Activated naive CD8-positive, alpha-beta T cell treated with anti-CD3 and anti-CD28 coated beads, Interleukin-2, amount 50 U/mL, for 24 hours (primary cell): ENCODE results near the gene COL5A2.

Experiments used
- ATAC-seq: fragments of 150-1000 bp; cut with Tn5 transposase; one replicate; pipeline ENCODE4 v1.10.0; 2021
- DNase-seq: peaks from one replicate; pipeline ENCODE4 v3.0.0; 2021
- H3K27ac Mint-ChIP-seq: one replicate; pipeline ENCODE4 v1.8.0; 2021; ENCODE audit warnings: mild to moderate bottlenecking, mixed read lengths
- H3K27me3 Mint-ChIP-seq: one replicate; pipeline ENCODE4 v1.8.0; 2021; ENCODE audit warnings: mixed read lengths
- H3K36me3 Mint-ChIP-seq: one replicate; pipeline ENCODE4 v1.8.0; 2021; ENCODE audit warnings: low read depth, mixed read lengths
- H3K4me1 Mint-ChIP-seq: one replicate; pipeline ENCODE4 v1.8.0; 2021; ENCODE audit warnings: mixed read lengths
- H3K4me3 Mint-ChIP-seq: one replicate; pipeline ENCODE4 v1.8.0; 2021; ENCODE audit warnings: mild to moderate bottlenecking, moderate library complexity, mixed read lengths
- H3K9me3 Mint-ChIP-seq: one replicate; pipeline ENCODE4 v1.8.0; 2021; ENCODE audit warnings: mixed read lengths

Gene COL5A2

DNA sequence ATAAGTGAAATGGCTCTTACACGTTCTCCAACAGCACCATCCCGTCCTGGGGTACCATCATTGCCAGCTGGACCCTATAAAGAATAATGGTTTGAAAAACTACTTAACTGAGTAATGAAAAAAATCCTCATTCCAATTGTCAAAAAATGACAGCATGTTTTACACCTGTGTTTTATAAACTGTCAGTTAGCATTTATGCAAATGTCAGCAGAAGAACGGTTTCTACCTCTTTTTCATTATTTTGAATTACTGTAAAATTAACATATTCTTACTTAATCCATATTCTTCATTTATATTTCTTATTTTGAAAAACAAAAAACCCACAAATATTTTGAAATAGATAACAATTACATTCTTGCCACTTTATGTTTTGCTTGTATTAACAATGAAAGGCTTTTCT, 131.4 kb downstream of the COL5A2 start:
- Mint-ChIP-seq H3K27ac (no peak overlapping the region), H3K27me3 (no peaks in the 10 kb centered on the region), H3K4me3 (no peak overlapping the region), H3K36me3 (no peaks in the 10 kb centered on the region), H3K9me3 (no peaks in the 10 kb centered on the region), H3K4me1 (no peaks in the 10 kb centered on the region)
- no peak for DNase-seq
- ATAC-seq, result no peak

DNA sequence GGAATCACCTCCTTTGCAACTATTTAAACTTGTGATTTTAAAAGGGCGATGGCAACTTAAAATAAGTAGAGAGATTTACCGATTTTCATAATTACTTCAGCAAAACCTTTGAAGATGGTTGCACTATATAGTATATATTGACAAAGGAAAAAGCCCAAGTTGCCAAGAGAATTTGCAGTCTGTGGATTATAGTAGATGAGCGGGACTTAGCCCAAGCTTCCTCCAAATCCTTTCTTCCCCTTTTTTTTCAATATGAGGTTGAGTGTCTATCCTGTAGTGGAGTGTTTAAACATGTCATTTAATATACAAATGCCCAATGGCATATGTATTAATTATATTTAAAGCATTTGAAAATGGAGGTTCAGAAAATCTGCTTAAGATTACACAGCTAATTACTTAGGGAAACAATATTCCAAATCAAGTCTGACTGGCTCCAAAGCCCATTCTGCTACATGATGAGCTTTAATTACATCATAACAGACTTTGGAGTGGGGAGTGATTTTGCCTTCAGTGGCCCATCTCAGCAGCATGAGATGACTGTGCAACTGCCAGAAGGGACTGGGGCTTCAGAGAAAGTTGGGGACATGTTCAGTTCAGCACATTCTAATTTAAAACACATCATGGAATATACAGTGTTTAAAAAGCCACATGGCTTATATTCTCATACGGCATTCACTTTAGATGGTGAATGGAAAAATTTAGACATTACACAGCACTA, 132.2 kb downstream of the COL5A2 start:
- H3K9me3 Mint-ChIP-seq, result no peaks in the 10 kb centered on the region
- no peak for ATAC-seq
- DNase-seq, result no peak
- no peaks in the 10 kb centered on the region for H3K36me3 Mint-ChIP-seq
- no peaks in the 10 kb centered on the region for H3K27me3 Mint-ChIP-seq
- no peaks in the 10 kb centered on the region for H3K4me1 Mint-ChIP-seq
- no peak overlapping the region for H3K27ac Mint-ChIP-seq
- no peak overlapping the region for H3K4me3 Mint-ChIP-seq

DNA sequence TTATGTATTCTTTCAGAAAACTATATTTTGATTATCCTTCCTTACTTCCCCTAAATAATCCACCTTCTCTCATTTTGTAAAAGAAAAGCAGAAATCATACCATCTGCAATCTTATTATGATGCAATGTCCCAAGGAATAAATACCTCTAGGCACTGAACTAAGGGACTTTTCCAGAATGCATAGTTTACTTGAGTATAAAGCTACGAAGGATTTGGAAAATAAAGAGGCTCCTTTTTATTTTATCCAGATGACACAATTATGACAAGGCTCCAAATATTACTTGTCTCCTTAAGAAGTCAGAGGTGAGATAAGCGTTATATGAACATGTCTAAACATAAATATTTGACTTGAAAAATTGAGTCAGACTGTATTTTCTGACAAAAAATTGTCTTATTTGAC, 133.2 kb downstream of the COL5A2 start:
- Mint-ChIP-seq H3K36me3 (peaks cover 2% of the 10 kb centered on the region), H3K27me3 (no peaks in the 10 kb centered on the region), H3K4me3 (no peak overlapping the region), H3K9me3 (no peaks in the 10 kb centered on the region), H3K4me1 (no peaks in the 10 kb centered on the region), H3K27ac (no peak overlapping the region)
- ATAC-seq (no peak), DNase-seq (no peak)

GRCh38 chr2:189045836-189046235, 133.7 kb downstream of the COL5A2 start:
- Mint-ChIP-seq H3K4me3 (no peak overlapping the region), H3K4me1 (no peaks in the 10 kb centered on the region), H3K9me3 (no peaks in the 10 kb centered on the region), H3K27me3 (no peaks in the 10 kb centered on the region), H3K27ac (no peak overlapping the region), H3K36me3 (peaks cover 3% of the 10 kb centered on the region)
- ATAC-seq, result no peak
- DNase-seq, result no peak

GRCh38 chr2:189037518-189037917, 142.0 kb downstream of the COL5A2 start:
- H3K9me3 Mint-ChIP-seq, result no peaks in the 10 kb centered on the region
- DNase-seq (no peak), ATAC-seq (no peak)
- peaks cover 15% of the 10 kb centered on the region for H3K36me3 Mint-ChIP-seq
- H3K4me1 Mint-ChIP-seq, result peaks cover 6% of the 10 kb centered on the region
- no peak overlapping the region for H3K4me3 Mint-ChIP-seq
- H3K27ac Mint-ChIP-seq, result no peak overlapping the region
- no peaks in the 10 kb centered on the region for H3K27me3 Mint-ChIP-seq

GRCh38 chr2:189024901-189025618, 154.5 kb downstream of the COL5A2 start:
- no peaks in the 10 kb centered on the region for H3K36me3 Mint-ChIP-seq
- no peaks in the 10 kb centered on the region for H3K4me1 Mint-ChIP-seq
- H3K27ac Mint-ChIP-seq, result no peak overlapping the region
- no peak overlapping the region for H3K4me3 Mint-ChIP-seq
- H3K27me3 Mint-ChIP-seq, result peaks cover 8% of the 10 kb centered on the region
- DNase-seq, result no peak
- no peak for ATAC-seq
- H3K9me3 Mint-ChIP-seq, result no peaks in the 10 kb centered on the region

DNA sequence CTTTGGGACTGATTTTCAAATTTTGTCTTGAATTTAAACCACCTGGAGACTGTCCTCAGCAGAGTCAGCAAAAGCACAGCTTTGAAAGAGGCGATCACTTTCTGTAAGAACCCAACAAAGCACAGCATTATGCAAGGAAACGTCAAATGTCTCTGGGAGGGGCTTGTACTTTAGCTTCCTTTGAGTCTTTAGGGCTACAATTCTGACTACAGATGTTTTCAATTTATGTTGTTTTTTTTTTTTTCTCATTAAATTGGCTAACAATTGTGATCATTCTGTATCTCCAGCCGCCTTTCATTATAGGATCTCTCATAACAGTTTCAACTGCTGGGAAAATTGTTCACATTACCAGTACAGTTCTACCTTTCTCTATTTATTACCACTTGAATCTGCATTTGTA, 157.1 kb downstream of the COL5A2 start:
- Mint-ChIP-seq H3K27me3 (peaks cover 10% of the 10 kb centered on the region), H3K4me1 (no peaks in the 10 kb centered on the region), H3K36me3 (no peaks in the 10 kb centered on the region), H3K4me3 (no peak overlapping the region), H3K9me3 (no peaks in the 10 kb centered on the region), H3K27ac (no peak overlapping the region)
- ATAC-seq (no peak), DNase-seq (no peak)

GRCh38 chr2:189022053-189022481, 157.5 kb downstream of the COL5A2 start:
- Mint-ChIP-seq H3K9me3 (no peaks in the 10 kb centered on the region), H3K4me1 (no peaks in the 10 kb centered on the region), H3K27me3 (peaks cover 10% of the 10 kb centered on the region), H3K36me3 (no peaks in the 10 kb centered on the region), H3K4me3 (no peak overlapping the region), H3K27ac (no peak overlapping the region)
- DNase-seq (no peak), ATAC-seq (no peak)

- ATAC-seq (no peak), DNase-seq (no peak)
- Mint-ChIP-seq H3K36me3 (no peaks in the 10 kb centered on the region), H3K27ac (no peak overlapping the region), H3K27me3 (peaks cover 7% of the 10 kb centered on the region), H3K4me3 (no peak overlapping the region), H3K4me1 (no peaks in the 10 kb centered on the region), H3K9me3 (no peaks in the 10 kb centered on the region)
Measured at GRCh38 chr2:189020179-189020578, 159.4 kb downstream of the COL5A2 start.

- Mint-ChIP-seq H3K27ac (no peak overlapping the region), H3K36me3 (no peaks in the 10 kb centered on the region), H3K9me3 (no peaks in the 10 kb centered on the region), H3K4me1 (no peaks in the 10 kb centered on the region), H3K27me3 (peaks cover 1% of the 10 kb centered on the region), H3K4me3 (no peak overlapping the region)
- no peak for DNase-seq
- no peak for ATAC-seq
Measured at GRCh38 chr2:189018631-189019030, 160.9 kb downstream of the COL5A2 start.

DNA sequence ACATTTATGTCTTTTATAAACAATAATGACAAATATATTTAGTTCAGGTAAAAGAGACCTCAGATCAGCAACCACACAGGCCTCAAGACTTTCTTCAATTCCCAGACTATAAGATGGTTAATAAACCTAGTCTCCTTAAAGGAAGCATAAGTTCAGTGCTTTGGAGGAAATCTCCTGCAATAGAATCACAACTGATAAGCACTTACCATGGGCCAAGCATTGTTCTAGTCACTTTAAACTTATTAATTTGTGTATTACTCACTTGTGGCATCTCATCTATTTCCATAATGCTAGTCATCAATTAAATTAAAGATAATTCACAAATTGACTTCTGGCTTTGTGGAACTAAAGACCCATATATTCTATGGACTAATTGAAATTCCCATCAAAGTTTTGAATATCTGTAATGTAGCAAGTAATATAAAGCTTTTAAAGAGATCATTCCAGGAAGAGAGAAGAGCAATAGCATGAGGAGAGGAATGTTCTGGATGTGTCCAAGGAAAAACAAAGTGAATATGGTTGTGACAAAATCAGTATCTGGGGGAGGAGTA, 163.2 kb downstream of the COL5A2 start:
- peaks cover 1% of the 10 kb centered on the region for H3K27me3 Mint-ChIP-seq
- ATAC-seq, result no peak
- no peaks in the 10 kb centered on the region for H3K36me3 Mint-ChIP-seq
- H3K9me3 Mint-ChIP-seq, result no peaks in the 10 kb centered on the region
- no peak overlapping the region for H3K4me3 Mint-ChIP-seq
- no peaks in the 10 kb centered on the region for H3K4me1 Mint-ChIP-seq
- H3K27ac Mint-ChIP-seq, result no peak overlapping the region
- DNase-seq, result no peak

DNA sequence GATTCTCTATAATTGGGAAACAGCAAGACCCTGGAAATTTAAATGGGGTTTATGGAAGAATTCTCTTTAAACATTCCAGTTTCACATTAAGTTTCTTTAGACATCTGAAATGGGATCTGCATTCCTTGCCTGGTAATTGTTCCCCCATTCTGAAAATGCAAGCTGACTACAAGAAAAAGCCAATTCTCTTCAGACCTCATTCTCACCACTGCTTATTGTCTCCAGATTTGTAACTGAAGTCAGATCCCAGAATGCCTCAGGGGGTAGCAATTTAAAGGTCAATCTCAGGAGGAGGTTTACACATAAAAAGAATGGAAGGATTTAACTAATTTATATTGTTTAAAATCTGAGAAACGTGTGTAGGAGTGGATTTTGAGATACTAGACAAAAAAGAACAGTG, 164.2 kb downstream of the COL5A2 start:
- DNase-seq (no peak), ATAC-seq (no peak)
- no peaks in the 10 kb centered on the region for H3K4me1 Mint-ChIP-seq
- H3K9me3 Mint-ChIP-seq, result no peaks in the 10 kb centered on the region
- H3K4me3 Mint-ChIP-seq, result no peak overlapping the region
- no peak overlapping the region for H3K27ac Mint-ChIP-seq
- H3K36me3 Mint-ChIP-seq, result no peaks in the 10 kb centered on the region
- peaks cover 1% of the 10 kb centered on the region for H3K27me3 Mint-ChIP-seq

GRCh38 chr2:189014449-189015138, 165.0 kb downstream of the COL5A2 start:
- Mint-ChIP-seq H3K4me3 (no peak overlapping the region), H3K36me3 (no peaks in the 10 kb centered on the region), H3K27me3 (peaks cover 1% of the 10 kb centered on the region), H3K9me3 (no peaks in the 10 kb centered on the region), H3K4me1 (no peaks in the 10 kb centered on the region), H3K27ac (no peak overlapping the region)
- ATAC-seq (no peak), DNase-seq (no peak)

GRCh38 chr2:189013671-189014448, 165.7 kb downstream of the COL5A2 start:
- Mint-ChIP-seq H3K27me3 (peaks cover 1% of the 10 kb centered on the region), H3K4me3 (no peak overlapping the region), H3K36me3 (no peaks in the 10 kb centered on the region), H3K9me3 (no peaks in the 10 kb centered on the region), H3K27ac (no peak overlapping the region), H3K4me1 (no peaks in the 10 kb centered on the region)
- DNase-seq (no peak), ATAC-seq (no peak)
